HepG2 (cell line): ENCODE measurements around the gene ZNF48. TPM values are rescaled to one million over a fixed set of nuclear protein-coding genes. Genes with fewer than 3 reads are reported as not detected.

Experiments used
- BHLHE40 ChIP-seq: IDR thresholded peaks from 2 replicates; pipeline ENCODE4 v1.6.1; 2011; ENCODE audit warnings: low read length, improper control_type of control experiment
- DDIT3 ChIP-seq: sonication (generic); formaldehyde crosslinking; IDR thresholded peaks from 2 replicates; pipeline ENCODE4 v1.4.0; 2020; ENCODE audit warnings: mild to moderate bottlenecking, missing genetic modification reagents
- DR1 ChIP-seq: sonication (generic); formaldehyde crosslinking; IDR thresholded peaks from 2 replicates; pipeline ENCODE4 v1.8.0; 2021; ENCODE audit warnings: mild to moderate bottlenecking, missing genetic modification reagents, inconsistent platforms
- IRF9 ChIP-seq: sonication (generic); formaldehyde crosslinking; IDR thresholded peaks from 2 replicates; pipeline ENCODE4 v1.8.0; 2022; ENCODE audit warnings: missing genetic modification reagents, mild to moderate bottlenecking, borderline replicate concordance
- MTA3 ChIP-seq: sonication (generic); formaldehyde crosslinking; IDR thresholded peaks from 2 replicates; pipeline ENCODE4 v1.4.0; 2020; ENCODE audit warnings: missing genetic modification reagents
- NFAT5 ChIP-seq: sonication (generic); formaldehyde crosslinking; IDR thresholded peaks from 2 replicates; pipeline ENCODE4 v1.4.0; 2020; ENCODE audit warnings: missing genetic modification reagents
- STAT5B ChIP-seq: sonication (generic); formaldehyde crosslinking; IDR thresholded peaks from 2 replicates; pipeline ENCODE4 v1.4.0; 2020; ENCODE audit warnings: missing genetic modification reagents
- ZNF562 ChIP-seq: sonication (generic); formaldehyde crosslinking; IDR thresholded peaks from 2 replicates; pipeline ENCODE4 v1.8.0; 2022; ENCODE audit warnings: missing genetic modification reagents, borderline replicate concordance
- ZNF710 ChIP-seq: sonication (generic); formaldehyde crosslinking; IDR thresholded peaks from 2 replicates; pipeline ENCODE4 v1.5.0; 2020; ENCODE audit warnings: mild to moderate bottlenecking, missing genetic modification reagents, borderline replicate concordance
- ZSCAN25 ChIP-seq: sonication (generic); formaldehyde crosslinking; IDR thresholded peaks from 2 replicates; pipeline ENCODE4 v1.8.0; 2022; ENCODE audit warnings: mild to moderate bottlenecking, missing genetic modification reagents
- polyA plus RNA-seq, 8 experiments: library from polyadenylated mRNA; depleted of rRNA in 3 of 8; stranded (reverse) in 7 of 8; unstranded in 1 of 8; fragments of >200 nt; fragmentation: Illumina TruSeq in 4 of 8; extraction: Trizol in 4 of 8; gene quantifications; 2 replicates each; pipeline versions ENCODE4 v1.2.1 to v1.2.3, GENCODE V29; 2011 to 2016; ENCODE audit warnings: low read depth in 4 of 8, missing spikeins in 1 of 8, mixed read lengths in 1 of 8; ENCODE audit not compliant: insufficient read depth in 1 of 8
- total RNA-seq, 5 experiments: library from RNA; depleted of rRNA; stranded (reverse); fragments of >200 nt; fragmentation: Illumina TruSeq; extraction: Trizol; gene quantifications; 2 replicates each; pipeline ENCODE4 v1.2.3, GENCODE V29; 2016; ENCODE audit warnings: low read depth in 1 of 5
- TF ChIP-seq, protein P1 (sequence below): sonication (generic); formaldehyde crosslinking; IDR thresholded peaks from 2 replicates; pipeline ENCODE4 v1.4.0; 2020; ENCODE audit warnings: missing genetic modification reagents
- TF ChIP-seq, protein P2 (sequence below): sonication (generic); formaldehyde crosslinking; IDR thresholded peaks from 2 replicates; pipeline ENCODE4 v1.4.0; 2020; ENCODE audit warnings: mild to moderate bottlenecking, missing genetic modification reagents

The ZNF48 gene
- total and polyA plus RNA-seq, 2 of the 13 experiments (the other 11 are each of a cell fraction or from before 2014, with no cell fraction given): 9.9 to 12.3 TPM

GRCh38 chr16:30429678-30430427 is 34.6 kb downstream of the ZNF48 start, which contains the start of gene DCTPP1 (continued):
- TF ChIP-seq IRF9 (CRISPR knock-in tag): no peak
- TF ChIP-seq ZSCAN25 (CRISPR knock-in tag): 0 out of 2 replicates have a peak, but pooled peaks have one; percentile 14
- TF ChIP-seq DR1 (CRISPR knock-in tag): peak; percentile 83
- TF ChIP-seq, protein P1, sequence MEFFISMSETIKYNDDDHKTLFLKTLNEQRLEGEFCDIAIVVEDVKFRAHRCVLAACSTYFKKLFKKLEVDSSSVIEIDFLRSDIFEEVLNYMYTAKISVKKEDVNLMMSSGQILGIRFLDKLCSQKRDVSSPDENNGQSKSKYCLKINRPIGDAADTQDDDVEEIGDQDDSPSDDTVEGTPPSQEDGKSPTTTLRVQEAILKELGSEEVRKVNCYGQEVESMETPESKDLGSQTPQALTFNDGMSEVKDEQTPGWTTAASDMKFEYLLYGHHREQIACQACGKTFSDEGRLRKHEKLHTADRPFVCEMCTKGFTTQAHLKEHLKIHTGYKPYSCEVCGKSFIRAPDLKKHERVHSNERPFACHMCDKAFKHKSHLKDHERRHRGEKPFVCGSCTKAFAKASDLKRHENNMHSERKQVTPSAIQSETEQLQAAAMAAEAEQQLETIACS (CRISPR knock-in tag): 0 out of 2 replicates have a peak, but pooled peaks have one; percentile 7
- TF ChIP-seq BHLHE40: peak; percentile 31; the same call in 1 of the 2 replicates
- no peak for TF ChIP-seq ZNF562 (CRISPR knock-in tag)
- TF ChIP-seq ZNF710 (CRISPR knock-in tag): peak; percentile 11; the same call in 1 of the 2 replicates
- TF ChIP-seq, protein P2, sequence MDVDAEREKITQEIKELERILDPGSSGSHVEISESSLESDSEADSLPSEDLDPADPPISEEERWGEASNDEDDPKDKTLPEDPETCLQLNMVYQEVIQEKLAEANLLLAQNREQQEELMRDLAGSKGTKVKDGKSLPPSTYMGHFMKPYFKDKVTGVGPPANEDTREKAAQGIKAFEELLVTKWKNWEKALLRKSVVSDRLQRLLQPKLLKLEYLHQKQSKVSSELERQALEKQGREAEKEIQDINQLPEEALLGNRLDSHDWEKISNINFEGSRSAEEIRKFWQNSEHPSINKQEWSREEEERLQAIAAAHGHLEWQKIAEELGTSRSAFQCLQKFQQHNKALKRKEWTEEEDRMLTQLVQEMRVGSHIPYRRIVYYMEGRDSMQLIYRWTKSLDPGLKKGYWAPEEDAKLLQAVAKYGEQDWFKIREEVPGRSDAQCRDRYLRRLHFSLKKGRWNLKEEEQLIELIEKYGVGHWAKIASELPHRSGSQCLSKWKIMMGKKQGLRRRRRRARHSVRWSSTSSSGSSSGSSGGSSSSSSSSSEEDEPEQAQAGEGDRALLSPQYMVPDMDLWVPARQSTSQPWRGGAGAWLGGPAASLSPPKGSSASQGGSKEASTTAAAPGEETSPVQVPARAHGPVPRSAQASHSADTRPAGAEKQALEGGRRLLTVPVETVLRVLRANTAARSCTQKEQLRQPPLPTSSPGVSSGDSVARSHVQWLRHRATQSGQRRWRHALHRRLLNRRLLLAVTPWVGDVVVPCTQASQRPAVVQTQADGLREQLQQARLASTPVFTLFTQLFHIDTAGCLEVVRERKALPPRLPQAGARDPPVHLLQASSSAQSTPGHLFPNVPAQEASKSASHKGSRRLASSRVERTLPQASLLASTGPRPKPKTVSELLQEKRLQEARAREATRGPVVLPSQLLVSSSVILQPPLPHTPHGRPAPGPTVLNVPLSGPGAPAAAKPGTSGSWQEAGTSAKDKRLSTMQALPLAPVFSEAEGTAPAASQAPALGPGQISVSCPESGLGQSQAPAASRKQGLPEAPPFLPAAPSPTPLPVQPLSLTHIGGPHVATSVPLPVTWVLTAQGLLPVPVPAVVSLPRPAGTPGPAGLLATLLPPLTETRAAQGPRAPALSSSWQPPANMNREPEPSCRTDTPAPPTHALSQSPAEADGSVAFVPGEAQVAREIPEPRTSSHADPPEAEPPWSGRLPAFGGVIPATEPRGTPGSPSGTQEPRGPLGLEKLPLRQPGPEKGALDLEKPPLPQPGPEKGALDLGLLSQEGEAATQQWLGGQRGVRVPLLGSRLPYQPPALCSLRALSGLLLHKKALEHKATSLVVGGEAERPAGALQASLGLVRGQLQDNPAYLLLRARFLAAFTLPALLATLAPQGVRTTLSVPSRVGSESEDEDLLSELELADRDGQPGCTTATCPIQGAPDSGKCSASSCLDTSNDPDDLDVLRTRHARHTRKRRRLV (CRISPR knock-in tag): peak; percentile 64; the same call in 1 of the 2 replicates
- no peak for TF ChIP-seq DDIT3
- no peak for TF ChIP-seq MTA3
- no peak; the same call in 1 of the 2 replicates for TF ChIP-seq NFAT5 (CRISPR knock-in tag)
- 0 out of 2 replicates have a peak, but pooled peaks have one; percentile 16 for TF ChIP-seq STAT5B
